AG04450 (cell line): ENCODE measurements around the gene MICALL2. TPM values are rescaled to one million over a fixed set of nuclear protein-coding genes. Genes with fewer than 3 reads are reported as not detected.

Source experiments
- CTCF ChIA-PET: fragments of 300-600, 350-600 bp; formaldehyde crosslinking; extraction: SDS; loops from one replicate; lab custom pipeline; 2022; ENCODE audit warnings: antibody characterized with exemption, inconsistent platforms; lab: Charles Lee
- POLR2A ChIA-PET: fragments of 350-600 bp; formaldehyde crosslinking; extraction: SDS; loops from one replicate; lab custom pipeline; 2021; ENCODE audit warnings: antibody characterized with exemption, inconsistent platforms; lab: Yijun Ruan, JAX
- DNase-seq: peaks from one replicate; pipeline ENCODE4 v3.0.0-alpha.2; 2011; ENCODE audit warnings: low read depth, low spot score
- H3K27ac ChIP-seq: one replicate; pipeline ENCODE4 v1.5.1; 2012; ENCODE audit warnings: low read depth, low read length, control low read depth
- H3K27me3 ChIP-seq: one replicate; pipeline ENCODE4 v1.6.0; 2012; ENCODE audit warnings: low read length; ENCODE audit not compliant: control insufficient read depth, insufficient read depth
- H3K4me3 ChIP-seq: 2 replicates; pipeline ENCODE4 v1.5.1; 2011; ENCODE audit warnings: mild to moderate bottlenecking, low read depth, low read length, control low read depth
- H3K9me3 ChIP-seq: 2 replicates; pipeline ENCODE4 v1.5.1; 2012; ENCODE audit warnings: low read length; ENCODE audit not compliant: control insufficient read depth, insufficient read depth
- polyA plus RNA-seq: library from polyadenylated mRNA; depleted of rRNA; stranded (reverse); fragments of >200 nt; gene quantifications from 2 replicates; pipeline ENCODE4 v1.2.3, GENCODE V29; 2011
- TF ChIP-seq, protein P1 (sequence below): IDR thresholded peaks from 2 replicates; pipeline ENCODE4 v1.5.1; 2011; ENCODE audit warnings: low read depth, low read length, control low read depth, inconsistent platforms

Gene MICALL2
- polyA plus RNA-seq, 1 experiment = 8.5 TPM

DNA sequence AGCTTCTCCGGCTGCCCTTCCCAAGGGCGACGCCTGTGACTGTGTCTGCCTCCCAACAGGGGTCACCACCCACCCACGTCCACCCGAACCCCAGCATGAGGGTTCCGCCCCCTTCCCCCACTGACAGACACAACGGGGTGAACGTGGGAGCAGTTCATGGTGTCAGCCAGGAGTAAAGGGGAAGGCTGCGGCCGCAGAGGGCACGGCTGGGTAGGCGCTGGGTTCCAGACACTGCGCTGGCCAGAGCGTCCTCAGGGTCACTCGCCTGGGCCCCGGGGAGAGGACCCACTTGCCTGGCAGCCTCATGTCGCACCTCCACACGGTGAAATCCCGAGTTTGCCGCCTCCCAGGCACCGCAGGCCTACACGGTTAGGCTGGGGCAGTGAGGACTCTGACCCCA lies 23.8 kb upstream of the MICALL2 start:
- no peak for DNase-seq
- no peak overlapping the region for H3K4me3 ChIP-seq
- ChIA-PET POLR2A (no interaction called here), CTCF (no interaction called here)
- TF ChIP-seq, protein P1, sequence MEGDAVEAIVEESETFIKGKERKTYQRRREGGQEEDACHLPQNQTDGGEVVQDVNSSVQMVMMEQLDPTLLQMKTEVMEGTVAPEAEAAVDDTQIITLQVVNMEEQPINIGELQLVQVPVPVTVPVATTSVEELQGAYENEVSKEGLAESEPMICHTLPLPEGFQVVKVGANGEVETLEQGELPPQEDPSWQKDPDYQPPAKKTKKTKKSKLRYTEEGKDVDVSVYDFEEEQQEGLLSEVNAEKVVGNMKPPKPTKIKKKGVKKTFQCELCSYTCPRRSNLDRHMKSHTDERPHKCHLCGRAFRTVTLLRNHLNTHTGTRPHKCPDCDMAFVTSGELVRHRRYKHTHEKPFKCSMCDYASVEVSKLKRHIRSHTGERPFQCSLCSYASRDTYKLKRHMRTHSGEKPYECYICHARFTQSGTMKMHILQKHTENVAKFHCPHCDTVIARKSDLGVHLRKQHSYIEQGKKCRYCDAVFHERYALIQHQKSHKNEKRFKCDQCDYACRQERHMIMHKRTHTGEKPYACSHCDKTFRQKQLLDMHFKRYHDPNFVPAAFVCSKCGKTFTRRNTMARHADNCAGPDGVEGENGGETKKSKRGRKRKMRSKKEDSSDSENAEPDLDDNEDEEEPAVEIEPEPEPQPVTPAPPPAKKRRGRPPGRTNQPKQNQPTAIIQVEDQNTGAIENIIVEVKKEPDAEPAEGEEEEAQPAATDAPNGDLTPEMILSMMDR = no peak
- no peak overlapping the region for H3K27ac ChIP-seq
- H3K27me3 ChIP-seq = no peaks in the 10 kb centered on the region
- H3K9me3 ChIP-seq = no peaks in the 10 kb centered on the region

DNA sequence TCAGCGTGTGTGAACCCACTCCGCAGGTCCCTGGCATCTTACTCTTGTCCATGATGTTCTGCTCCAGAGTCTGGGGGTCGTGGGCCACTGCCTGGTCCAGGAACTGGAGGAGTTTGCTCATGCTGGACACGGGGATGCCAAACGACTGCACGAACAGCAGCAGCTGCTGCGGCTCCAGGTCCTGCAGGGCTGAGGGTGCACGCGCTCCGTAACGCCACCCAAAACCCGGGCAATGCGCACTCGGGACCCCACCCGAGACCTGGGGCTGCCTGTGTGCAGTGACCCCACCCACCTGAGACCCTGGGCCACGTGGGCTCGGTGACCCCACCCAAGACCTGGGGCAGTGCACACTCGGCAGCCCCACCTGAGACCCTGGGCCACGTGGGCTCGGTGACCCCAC lies 22.0 kb upstream of the MICALL2 start:
- TF ChIP-seq, protein P1 = no peak
- Histone ChIP-seq H3K4me3 (no peak overlapping the region), H3K9me3 (no peaks in the 10 kb centered on the region), H3K27me3 (no peaks in the 10 kb centered on the region), H3K27ac (no peak overlapping the region)
- CTCF ChIA-PET = no interaction called here
- POLR2A ChIA-PET = no interaction called here
- DNase-seq = no peak

DNA sequence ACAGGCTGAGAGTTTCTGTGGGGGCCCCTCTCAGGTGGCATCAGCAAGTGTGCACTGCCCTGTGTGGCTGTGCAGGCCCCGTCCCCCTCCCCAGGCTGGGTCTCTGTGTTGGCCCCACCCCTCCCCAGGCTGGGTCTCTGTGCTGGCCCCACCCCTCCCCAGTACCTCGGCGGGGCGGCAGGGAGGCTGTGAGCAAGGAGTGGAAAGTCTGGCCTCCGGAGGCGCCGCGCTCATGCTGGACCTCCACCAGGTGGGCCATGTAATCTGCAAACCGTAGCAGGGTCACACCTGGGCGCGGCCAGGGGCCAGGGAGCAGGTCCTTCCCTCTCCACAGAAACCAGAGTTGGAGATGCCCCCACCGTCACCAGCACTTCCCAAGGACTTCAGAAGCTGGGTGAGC lies 21.4 kb upstream of the MICALL2 start:
- no peak overlapping the region for H3K4me3 ChIP-seq
- no peaks in the 10 kb centered on the region for H3K27me3 ChIP-seq
- POLR2A ChIA-PET = no interaction called here
- TF ChIP-seq, protein P1 = no peak
- H3K9me3 ChIP-seq = no peaks in the 10 kb centered on the region
- CTCF ChIA-PET = no interaction called here
- DNase-seq = no peak
- no peak overlapping the region for H3K27ac ChIP-seq

DNA sequence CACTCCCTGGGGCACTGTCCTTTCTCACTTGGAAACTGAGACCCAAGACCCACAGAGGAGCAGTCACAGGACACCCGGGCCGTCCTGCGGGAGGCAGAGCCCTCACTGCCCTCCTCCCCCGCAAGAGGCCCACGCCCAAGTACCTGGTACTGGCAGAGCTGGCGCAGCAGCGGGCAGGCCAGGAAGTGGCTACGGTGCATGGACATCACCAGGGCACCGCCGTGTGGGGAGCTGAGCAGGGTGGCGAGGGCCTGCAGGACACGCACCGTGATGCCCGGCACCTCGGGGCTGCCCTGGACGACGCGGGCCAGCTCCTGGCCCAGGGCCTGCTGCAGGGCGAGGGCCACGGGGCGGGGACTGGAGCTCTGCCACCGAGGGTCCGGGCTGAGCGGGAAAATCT lies 20.0 kb upstream of the MICALL2 start:
- H3K27ac ChIP-seq = no peak overlapping the region
- no peaks in the 10 kb centered on the region for H3K27me3 ChIP-seq
- TF ChIP-seq, protein P1 = no peak
- no peak for DNase-seq
- no peaks in the 10 kb centered on the region for H3K9me3 ChIP-seq
- POLR2A ChIA-PET = no interaction called here
- CTCF ChIA-PET = no interaction called here
- no peak overlapping the region for H3K4me3 ChIP-seq

DNA sequence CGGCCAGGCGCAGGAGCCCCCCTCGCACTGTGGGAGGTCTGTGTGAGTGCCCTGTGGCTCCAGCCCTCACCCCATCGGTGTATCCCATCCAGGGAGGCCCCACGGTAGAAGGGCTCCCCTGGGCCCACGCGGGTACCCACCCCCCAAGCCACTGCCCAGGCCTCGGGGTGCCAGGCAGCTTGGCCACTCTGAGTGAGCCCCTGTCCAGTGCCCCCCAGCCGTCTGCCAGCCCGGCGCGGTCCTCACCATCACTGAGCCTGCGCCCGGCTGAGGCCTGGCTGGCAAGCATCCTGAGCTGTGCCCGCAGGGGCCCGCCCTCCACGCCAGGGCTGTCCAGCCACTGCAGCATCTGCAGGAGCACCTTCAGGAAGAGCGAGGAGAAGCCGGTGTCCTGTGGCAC lies 19.2 kb upstream of the MICALL2 start:
- Histone ChIP-seq H3K4me3 (no peak overlapping the region), H3K27ac (no peak overlapping the region), H3K9me3 (no peaks in the 10 kb centered on the region), H3K27me3 (no peaks in the 10 kb centered on the region)
- ChIA-PET POLR2A (no interaction called here), CTCF (no interaction called here)
- DNase-seq = no peak
- TF ChIP-seq, protein P1 = no peak
